GM21360 (cell line): Measurements from ENCODE around the gene SVOPL.
"Not testable (repeated sequence)": the region's sequence is repeated elsewhere in the genome, so short reads cannot be mapped to it uniquely, and the experiment has no call there.

Source experiments
- ATAC-seq: cut with Tn5 transposase; IDR thresholded peaks from one replicate; pipeline ENCODE4 v1.9.1; 2021; ENCODE audit warnings: mild to moderate bottlenecking, moderate library complexity; ENCODE audit not compliant: unreplicated experiment

SVOPL gene, protein sequence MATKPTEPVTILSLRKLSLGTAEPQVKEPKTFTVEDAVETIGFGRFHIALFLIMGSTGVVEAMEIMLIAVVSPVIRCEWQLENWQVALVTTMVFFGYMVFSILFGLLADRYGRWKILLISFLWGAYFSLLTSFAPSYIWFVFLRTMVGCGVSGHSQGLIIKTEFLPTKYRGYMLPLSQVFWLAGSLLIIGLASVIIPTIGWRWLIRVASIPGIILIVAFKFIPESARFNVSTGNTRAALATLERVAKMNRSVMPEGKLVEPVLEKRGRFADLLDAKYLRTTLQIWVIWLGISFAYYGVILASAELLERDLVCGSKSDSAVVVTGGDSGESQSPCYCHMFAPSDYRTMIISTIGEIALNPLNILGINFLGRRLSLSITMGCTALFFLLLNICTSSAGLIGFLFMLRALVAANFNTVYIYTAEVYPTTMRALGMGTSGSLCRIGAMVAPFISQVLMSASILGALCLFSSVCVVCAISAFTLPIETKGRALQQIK

DNA sequence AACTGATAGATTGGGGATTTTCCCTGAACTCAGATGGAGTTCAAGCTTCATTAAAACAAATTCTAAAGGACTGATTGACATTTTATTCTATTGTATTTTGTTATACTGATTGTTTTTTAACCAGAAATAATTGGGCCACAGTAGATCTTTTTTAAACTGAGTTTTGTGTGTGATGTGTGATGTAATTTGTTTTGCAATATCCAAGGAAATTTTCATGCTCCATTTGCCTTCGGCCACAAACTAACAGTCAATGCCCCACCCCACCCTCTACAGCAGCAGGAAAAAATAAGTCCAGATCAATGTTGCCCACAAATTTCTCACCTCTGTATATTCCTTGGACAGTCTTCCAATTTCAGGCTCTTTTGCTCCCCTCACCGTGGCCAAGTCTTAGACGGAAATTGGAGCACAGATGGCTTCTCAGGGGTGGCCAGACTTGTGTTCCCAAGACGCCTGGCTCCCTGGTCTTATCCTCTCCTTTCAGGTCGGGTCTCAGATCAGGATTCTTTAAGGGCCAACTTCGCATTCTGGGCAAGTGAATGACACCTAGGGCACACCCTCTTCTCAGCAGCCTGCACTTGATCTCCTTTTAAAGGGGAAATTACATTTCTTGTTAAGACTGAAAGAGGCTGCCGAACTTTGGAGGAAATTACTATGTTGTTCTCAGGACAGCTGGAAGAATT lies at the start of gene SVOPL:
Gene SVOPL (minus strand): TSS at position 506 of the 680 bp plus-strand sequence. CDS start 22,317 bp downstream, outside the sequence.
- ATAC-seq: no peak

DNA sequence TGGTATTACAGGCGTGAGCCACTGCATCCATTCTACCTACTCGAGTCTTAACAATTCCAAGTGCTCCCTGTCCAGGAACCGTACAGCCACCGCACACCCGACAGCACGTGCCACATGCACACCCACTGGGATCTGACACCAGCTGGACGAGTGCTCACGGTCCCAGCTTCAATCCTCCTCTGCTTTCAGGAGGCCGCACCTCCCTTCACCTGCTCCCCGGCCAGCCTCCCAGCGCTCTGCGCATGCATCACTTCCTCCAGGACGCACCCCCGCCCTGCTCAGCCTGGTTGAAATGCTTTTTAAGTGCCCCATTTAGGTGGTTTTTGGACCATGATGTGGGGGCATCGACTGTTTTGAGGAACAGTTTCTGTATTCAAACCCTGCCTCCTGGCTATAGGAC lies 49.3 kb upstream of the SVOPL start:
- ATAC-seq: no peak

DNA sequence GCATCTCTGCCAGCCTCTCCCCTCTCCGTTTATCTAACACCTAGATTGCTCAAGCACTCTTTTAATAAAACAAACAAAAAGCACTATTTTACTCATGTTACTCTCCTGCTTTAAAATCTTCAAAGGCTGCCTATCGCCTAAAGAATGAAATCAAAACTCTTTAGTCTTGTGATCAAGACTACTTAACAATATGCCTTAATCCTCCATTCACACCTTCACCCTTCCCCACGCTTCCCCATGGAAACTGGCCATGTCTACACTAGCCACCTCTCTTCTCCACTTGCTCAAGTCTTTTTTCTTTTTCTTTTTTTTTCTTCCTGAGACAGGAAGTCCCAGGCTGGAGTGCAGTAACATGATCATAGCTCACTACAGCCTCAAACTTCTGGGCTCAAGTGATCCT lies 48.8 kb upstream of the SVOPL start:
- ATAC-seq: no peak

- no peak for ATAC-seq
Measured at GRCh38 chr7:138748666-138749065, 47.5 kb upstream of the SVOPL start.

GRCh38 chr7:138746073-138746472 lies 44.9 kb upstream of the SVOPL start:
- ATAC-seq: no peak

GRCh38 chr7:138745189-138745588 lies 44.0 kb upstream of the SVOPL start:
- ATAC-seq: no peak

DNA sequence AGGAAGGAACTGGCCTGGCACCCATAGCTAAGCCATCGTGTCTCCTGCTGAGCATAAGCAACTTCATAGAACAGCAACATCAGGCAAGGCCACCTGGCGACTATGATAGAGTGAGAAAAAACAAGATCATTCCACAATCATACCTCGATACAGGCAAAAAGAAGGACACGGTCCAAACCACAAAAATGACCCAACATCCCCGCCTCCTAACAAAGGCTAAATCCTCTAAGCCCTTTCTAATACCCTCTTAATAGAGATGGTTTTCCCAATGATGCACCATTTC lies 40.2 kb upstream of the SVOPL start:
- no peak for ATAC-seq

- ATAC-seq: no peak
Measured at GRCh38 chr7:138739859-138740258, 38.7 kb upstream of the SVOPL start.

DNA sequence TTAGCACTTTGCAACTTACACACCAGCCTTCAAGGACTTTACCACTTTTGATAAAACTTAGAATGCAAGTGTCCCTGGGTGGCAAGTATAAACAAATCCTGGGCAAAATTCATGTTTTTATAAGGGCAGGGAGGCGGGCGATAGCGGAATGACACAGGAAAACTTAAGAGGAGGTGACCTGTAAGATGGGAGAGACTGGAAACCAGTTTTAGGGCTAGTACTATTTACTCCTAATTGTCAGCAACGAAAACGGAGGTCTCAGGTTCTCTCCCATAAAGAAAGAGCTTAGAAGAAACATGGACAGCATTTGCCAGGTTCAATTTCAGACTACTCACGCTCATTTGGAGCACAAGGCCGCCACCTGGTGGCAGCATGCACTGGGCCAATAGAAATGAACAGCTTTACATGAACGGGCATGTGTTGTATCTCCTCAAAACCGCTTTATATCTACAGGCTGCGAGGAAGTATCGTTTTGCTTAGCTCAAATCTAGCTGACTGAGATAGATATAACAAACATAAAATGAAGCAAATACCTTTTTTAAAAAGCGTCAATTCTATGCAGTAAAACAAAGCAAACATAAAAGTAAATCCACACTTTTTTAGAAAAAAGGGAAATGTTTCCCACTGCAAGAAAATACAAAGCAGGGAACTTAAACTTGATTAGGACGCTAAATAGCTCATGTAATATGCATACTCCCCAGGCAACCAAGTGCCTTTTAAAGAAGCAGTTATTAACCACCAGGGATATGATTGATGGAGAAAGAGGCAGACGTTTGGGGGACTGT lies 37.6 kb upstream of the SVOPL start:
- ATAC-seq: peak; percentile 94

DNA sequence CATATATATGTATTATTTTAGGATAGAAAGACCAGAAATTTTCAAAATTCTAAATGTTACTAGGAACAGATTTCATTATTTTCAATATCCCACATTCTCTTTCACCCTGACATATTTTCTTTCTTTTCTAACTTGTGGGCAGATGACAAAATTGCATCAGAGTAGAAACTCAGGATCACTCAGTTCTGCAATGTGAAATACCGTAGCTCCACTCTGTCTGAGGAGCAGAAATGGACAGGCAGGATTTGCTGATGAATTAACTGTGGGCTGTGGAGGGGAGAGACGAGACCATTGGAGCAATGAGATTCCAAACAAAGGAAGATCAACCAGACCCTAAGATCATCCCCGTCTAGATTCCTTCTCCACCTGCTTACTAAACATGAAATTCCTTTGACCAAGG lies 37.0 kb upstream of the SVOPL start:
- no peak for ATAC-seq

DNA sequence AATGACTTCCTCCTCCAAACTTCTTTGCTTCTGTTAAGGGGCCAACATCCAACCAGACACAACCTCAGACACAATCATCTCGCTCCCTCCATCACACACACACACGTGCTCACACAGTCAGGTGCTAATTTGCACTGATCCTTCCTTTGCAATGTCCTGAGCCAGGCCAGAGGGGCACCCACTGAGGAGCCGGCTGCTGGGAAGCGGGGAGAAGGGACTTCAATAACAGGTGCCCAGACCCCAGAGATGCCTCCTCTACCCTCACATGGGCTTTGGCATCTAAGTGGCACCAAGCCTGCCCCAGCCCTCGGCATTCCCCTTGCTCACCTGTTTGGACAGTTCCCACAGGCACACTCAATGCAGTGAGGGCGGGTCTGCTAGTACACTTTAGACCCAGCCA lies 34.2 kb upstream of the SVOPL start:
- no peak for ATAC-seq

DNA sequence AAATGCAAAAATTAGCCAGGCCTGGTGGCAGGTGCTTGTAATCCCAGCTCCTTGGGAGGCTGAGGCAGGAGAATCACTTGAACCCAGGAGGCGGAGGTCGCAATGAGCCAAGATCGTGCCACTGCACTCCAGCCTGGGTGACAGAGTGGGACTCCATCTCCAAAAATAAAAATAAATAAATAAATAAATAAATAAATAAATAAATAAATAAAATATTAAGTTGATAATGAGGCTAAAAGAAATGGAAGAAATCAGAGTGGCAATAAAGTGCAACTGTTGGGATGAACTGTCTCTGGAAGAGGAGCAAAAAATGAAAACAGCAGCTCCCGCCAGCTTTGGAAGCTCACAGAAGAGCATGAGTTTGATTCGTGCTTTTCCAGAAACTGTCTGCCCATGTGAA lies 30.6 kb upstream of the SVOPL start:
- ATAC-seq: not testable (repeated sequence)

GRCh38 chr7:138729444-138729843 lies 28.3 kb upstream of the SVOPL start:
- no peak for ATAC-seq

DNA sequence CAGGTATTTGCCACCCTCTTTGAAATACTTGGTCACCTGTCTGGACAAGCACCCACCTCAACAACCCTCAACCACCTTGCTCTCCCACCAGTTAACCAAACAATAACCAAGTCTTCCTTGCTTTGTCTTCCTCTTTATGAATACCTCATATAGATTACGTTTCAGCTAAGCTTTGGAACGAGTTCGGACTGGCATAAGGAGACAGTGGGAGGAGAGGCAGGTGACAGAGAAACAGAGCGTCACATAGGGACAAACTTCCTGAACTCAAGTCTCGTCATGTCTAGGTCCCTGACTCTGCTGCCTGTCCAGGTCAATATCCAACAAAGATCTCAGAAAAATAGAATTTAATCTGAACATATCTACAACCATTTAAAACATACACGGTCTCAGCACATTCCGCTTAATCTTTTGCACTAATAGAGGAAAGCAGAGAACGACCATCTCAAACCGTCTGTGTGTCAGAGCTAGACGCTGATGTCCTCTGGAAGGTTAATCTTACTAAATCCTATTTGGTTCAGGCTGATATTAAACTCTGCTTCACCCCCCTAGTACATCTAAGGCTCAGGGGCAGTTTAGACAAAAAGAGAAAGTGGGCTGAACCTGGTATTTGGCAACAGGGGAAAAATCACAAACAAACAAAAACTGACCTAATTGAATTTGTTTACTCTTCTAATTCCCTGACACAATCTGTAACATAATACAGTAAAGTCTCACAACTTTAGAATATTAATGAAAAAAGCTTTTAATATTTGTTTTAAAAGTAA lies 26.4 kb upstream of the SVOPL start:
- no peak for ATAC-seq

DNA sequence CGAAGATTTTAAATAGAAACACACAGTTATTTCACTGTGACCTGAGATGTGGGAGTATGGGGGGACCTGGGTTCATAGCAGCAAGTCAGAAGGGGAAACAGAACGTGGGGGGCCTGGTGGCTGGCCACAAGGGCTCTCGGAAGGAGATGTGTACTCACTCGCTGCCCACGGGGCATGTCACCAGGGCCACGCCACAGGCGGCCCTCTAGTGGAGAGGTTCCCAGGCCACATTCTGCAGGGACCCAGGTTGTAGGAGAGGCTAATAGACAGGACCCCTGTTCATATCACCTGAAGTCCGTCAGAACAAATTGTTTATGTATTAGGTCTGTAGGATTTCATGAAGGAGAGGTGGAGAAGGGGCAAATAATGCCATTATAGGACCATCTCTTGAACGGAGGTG lies 25.1 kb upstream of the SVOPL start:
- ATAC-seq: no peak

DNA sequence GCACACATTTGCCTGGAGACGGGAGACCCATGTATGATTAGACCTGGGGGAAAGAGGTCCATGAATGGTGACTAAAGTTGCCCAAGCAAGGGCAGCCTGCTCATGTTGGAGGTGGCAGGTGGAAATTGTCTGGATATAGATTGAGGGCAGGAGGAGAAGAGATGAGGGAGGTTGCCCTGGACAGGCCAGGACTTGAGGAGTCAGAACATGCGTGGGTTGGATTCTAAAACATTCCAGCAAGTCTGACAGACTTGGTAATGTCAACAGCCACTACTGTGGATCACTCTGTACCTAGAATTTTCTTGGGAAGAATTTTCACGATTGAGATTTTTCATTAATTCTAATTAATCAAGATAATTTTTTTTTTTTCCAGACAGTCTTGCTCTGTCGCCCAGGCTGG lies 19.1 kb upstream of the SVOPL start:
- no peak for ATAC-seq

GRCh38 chr7:138716889-138717288 lies 15.7 kb upstream of the SVOPL start:
- ATAC-seq: no peak

DNA sequence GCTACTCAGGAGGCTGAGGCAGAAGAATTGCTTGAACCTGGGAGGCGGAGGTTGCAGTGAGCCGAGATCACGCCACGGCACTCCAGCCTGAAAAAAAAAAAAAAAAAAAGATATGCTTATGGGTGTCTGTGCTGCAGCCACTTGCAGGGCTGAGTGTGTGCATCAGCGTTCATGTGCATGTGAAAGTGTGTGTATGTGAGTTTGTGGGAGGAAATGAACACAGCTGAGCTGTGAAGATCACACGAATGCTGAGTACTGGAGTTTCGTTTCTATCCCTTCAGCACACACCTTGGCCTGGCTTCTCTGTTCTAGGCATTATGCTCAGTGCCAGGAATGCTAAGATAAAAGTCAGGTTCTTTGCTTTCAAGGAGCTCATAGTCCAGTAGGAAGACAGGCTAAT lies 12.0 kb upstream of the SVOPL start:
- ATAC-seq: no peak

- ATAC-seq: no peak
Measured at GRCh38 chr7:138712652-138713051, 11.5 kb upstream of the SVOPL start.

GRCh38 chr7:138710536-138711385 lies 9.6 kb upstream of the SVOPL start:
- ATAC-seq: no peak
